Omental fat pad (tissue), 4 donors: ENCODE data around the gene ARHGAP26. TPM values are rescaled to one million over a fixed set of nuclear protein-coding genes. Genes with fewer than 3 reads are reported as not detected.

Source experiments
- ATAC-seq: fragments of 150-250 bp; one replicate; pipeline ENCODE4 v1.9.1; 2016; ENCODE audit warnings: mild to moderate bottlenecking, moderate library complexity; ENCODE audit not compliant: low FRiP score
- DNase-seq: peaks from one replicate; pipeline ENCODE4 v3.0.0-alpha.2; 2019; ENCODE audit warnings: low spot score
- CTCF ChIP-seq, 3 donors: fragments of 450-650 bp; IDR thresholded peaks; one replicate each; pipeline ENCODE4 v1.5.1; 2016 to 2017; ENCODE audit warnings: antibody characterized with exemption in 3 of 3, mild to moderate bottlenecking in 3 of 3, moderate library complexity in 2 of 3
- total RNA-seq, 4 donors: library from RNA; depleted of rRNA; stranded (reverse); fragments of >200 nt; gene quantifications; one replicate each; pipeline ENCODE4 v1.1.0, GENCODE V29; 2016

The ARHGAP26 gene
- total RNA-seq, 4 donors from 2014 or later, result 40.4 to 134 (median 63.6) TPM

DNA sequence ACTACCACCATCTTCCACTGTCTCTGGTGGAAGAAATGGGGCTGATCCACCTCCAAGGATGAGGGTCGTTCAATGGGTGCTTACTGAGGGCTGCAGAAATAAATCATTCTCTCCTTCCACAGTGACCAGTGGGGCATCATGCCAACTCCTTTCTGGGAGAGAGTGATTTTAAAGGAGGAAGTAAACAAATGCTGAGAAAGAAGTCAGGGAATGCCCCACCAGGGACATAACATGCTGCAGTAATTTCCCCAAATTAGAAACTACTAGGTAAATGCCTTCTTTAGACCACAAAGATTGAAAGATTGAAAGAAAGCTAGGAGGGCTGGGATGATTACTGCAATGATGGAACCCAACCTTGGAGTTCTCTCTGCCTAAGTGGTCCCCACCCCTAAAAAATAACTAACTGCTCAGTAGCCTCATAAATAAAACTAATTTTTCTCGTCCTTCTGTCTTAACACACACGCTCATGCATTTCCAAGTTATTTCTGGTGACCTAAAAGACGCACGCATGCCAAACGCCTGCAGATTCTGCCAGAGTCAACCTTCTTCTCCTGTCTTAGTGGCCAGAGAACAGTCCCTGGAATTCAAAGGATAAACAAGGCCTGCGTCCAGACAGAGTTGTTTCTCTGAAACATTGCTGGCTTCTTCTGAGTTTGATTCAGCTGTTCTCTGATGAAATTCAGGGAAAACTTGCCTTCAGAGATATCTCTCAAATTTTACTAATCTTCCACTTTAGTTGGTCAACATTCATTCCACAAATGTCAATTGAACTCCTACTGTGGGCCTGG, 383.3 kb downstream of the ARHGAP26 start:
- no peak for TF ChIP-seq CTCF (IDR thresholded peaks at IDR 0.05)
- ATAC-seq (no peak), DNase-seq (no peak)

DNA sequence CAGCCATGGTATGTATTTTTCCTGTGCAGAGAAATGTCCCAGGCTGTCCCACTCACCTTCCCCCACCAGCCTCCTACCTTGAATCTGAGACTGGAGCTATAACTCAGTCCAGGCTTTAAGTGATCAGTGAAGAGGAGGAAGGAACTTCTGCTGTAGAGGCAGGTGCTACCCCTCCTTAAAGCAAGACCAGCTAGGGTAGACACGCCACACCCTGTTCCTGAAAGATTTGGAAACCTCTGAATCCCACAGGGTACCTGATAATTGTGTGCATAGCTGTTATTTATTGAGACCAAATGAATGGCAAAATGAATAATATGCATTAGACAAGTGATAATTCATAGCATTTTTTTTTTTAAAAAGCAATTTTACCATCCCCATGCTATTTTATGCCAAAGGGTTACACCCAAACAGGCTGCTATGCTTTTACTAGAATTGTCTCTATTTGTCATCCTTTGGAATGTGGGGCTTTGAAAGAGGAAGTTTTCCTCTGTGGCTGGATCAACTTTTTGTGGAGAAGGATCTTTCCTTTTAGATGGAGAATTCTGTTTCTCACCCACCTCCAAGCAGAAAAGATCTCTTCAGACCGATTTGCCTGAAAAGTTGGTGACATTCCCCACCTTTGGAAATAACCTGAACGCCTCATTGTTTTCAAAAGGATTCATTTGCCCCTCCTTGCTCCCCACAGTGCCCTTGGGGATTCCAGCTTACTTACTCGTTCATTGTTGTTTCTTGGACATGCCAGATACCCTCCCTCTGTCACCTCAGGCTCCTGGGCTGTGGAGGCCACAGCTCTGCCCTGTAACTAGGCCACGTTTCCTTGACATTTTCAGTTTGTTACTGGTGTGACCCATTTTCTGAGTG, 384.6 kb downstream of the ARHGAP26 start:
- no peak for TF ChIP-seq CTCF (IDR thresholded peaks at IDR 0.05)
- DNase-seq (no peak), ATAC-seq (no peak)

GRCh38 chr5:143155455-143155854, 385.3 kb downstream of the ARHGAP26 start:
- no peak for ATAC-seq
- DNase-seq, result no peak

GRCh38 chr5:143156086-143156485, 385.9 kb downstream of the ARHGAP26 start:
- no peak for TF ChIP-seq CTCF (IDR thresholded peaks at IDR 0.05)
- DNase-seq, result no peak
- no peak for ATAC-seq

More at GRCh38 chr5:143155455-143155854, 385.3 kb downstream of the ARHGAP26 start:
- TF ChIP-seq CTCF (IDR thresholded peaks at IDR 0.05), result no peak

DNA sequence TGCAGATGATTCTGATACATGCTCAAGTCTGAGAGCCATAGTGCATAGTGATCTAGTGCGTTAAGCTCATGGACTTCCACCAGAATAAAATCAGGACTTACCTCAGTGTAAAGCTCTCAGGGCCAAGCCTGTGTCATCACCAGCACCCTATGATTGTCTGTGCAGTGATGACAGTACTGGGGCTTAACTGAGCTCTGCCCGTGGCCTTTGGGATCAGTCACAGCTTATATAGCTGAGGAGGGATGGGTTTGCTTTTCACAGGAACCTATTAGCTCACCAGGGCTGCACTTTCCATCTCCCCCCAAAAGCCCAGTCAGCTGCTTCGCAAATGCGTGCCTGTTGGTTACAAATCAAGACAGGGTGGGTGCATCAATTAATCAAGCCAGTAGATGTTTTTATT, 386.4 kb downstream of the ARHGAP26 start:
- no peak for DNase-seq
- TF ChIP-seq CTCF (IDR thresholded peaks at IDR 0.05), result no peak
- no peak for ATAC-seq

- ATAC-seq (no peak), DNase-seq (no peak)
- TF ChIP-seq CTCF (IDR thresholded peaks at IDR 0.05), result no peak
These were observed 388.9 kb downstream of the ARHGAP26 start for GRCh38 chr5:143159031-143159430.
